Osteoblast (primary cell): ENCODE results near the gene PRDX4. TPM values are rescaled to one million over a fixed set of nuclear protein-coding genes. Genes with fewer than 3 reads are reported as not detected.

ENCODE experiments used
- DNase-seq: peaks from one replicate; pipeline ENCODE4 v3.0.0; 2011; ENCODE audit warnings: low spot score, mixed read lengths; ENCODE audit not compliant: insufficient read length; ENCODE audit errors: missing footprints
- H2AFZ ChIP-seq: 2 replicates; pipeline ENCODE4 v1.6.0; 2011; ENCODE audit warnings: mild to moderate bottlenecking, low read length
- H3K27ac ChIP-seq: 2 replicates; pipeline ENCODE4 v1.5.1; 2011; ENCODE audit warnings: mild to moderate bottlenecking, low read depth, low read length, moderate library complexity
- H3K27me3 ChIP-seq: 2 replicates; pipeline ENCODE4 v1.6.0; 2012; ENCODE audit warnings: mild to moderate bottlenecking, control low read depth, inconsistent platforms, low read length, moderate library complexity; ENCODE audit not compliant: insufficient read depth
- H3K36me3 ChIP-seq: 2 replicates; pipeline ENCODE4 v1.5.1; 2011; ENCODE audit warnings: mild to moderate bottlenecking, low read length, control low read depth, moderate library complexity; ENCODE audit not compliant: insufficient read depth
- H3K4me1 ChIP-seq: 2 replicates; pipeline ENCODE4 v1.5.1; 2011; ENCODE audit warnings: mild to moderate bottlenecking, low read length, control low read depth, moderate library complexity; ENCODE audit not compliant: insufficient read depth
- H3K4me2 ChIP-seq: 2 replicates; pipeline ENCODE4 v1.6.0; 2011; ENCODE audit warnings: mild to moderate bottlenecking, low read length; ENCODE audit not compliant: insufficient read depth
- H3K4me3 ChIP-seq: fragments of 200-600 bp; sonication (generic); 3 replicates; pipeline ENCODE4 v1.5.1; 2012; ENCODE audit warnings: mild to moderate bottlenecking, low read length, inconsistent platforms; ENCODE audit not compliant: insufficient read depth
- H3K79me2 ChIP-seq: 2 replicates; pipeline ENCODE4 v1.6.0; 2012; ENCODE audit warnings: mild to moderate bottlenecking, low read length, control low read depth, inconsistent platforms; ENCODE audit not compliant: insufficient read depth
- H3K9me3 ChIP-seq: 2 replicates; pipeline ENCODE4 v1.5.1; 2011; ENCODE audit warnings: low read depth, low read length, control low read depth
- H4K20me1 ChIP-seq: 2 replicates; pipeline ENCODE4 v1.6.0; 2012; ENCODE audit warnings: mild to moderate bottlenecking, low read length, control low read depth; ENCODE audit not compliant: insufficient read depth
- CTCF ChIP-seq: IDR thresholded peaks from 2 replicates; pipeline ENCODE4 v1.5.1; 2011; ENCODE audit warnings: mild to moderate bottlenecking, low read depth, low read length, moderate library complexity; ENCODE audit errors: extremely low read depth
- total RNA-seq: library from RNA; depleted of rRNA; stranded (reverse); fragments of >200 nt; gene quantifications from 2 replicates; pipeline ENCODE4 v1.2.3, GENCODE V29; 2012

Gene PRDX4
- total RNA-seq, 1 donor = 284 TPM

GRCh38 chrX:23628131-23628530, 39.2 kb upstream of the PRDX4 start:
- TF ChIP-seq CTCF = no peak
- Histone ChIP-seq H3K79me2 (no peaks in the 10 kb centered on the region), H3K27me3 (no peaks in the 10 kb centered on the region), H4K20me1 (no peaks in the 10 kb centered on the region), H3K27ac (no peak overlapping the region), H3K4me2 (no peak overlapping the region), H3K4me3 (no peak overlapping the region), H3K4me1 (no peaks in the 10 kb centered on the region), H3K9me3 (no peaks in the 10 kb centered on the region), H2AFZ (no peak overlapping the region), H3K36me3 (no peaks in the 10 kb centered on the region)
- DNase-seq = no peak

GRCh38 chrX:23631136-23631535, 36.2 kb upstream of the PRDX4 start:
- Histone ChIP-seq H3K4me3 (no peak overlapping the region), H3K36me3 (no peaks in the 10 kb centered on the region), H3K9me3 (no peaks in the 10 kb centered on the region), H2AFZ (no peak overlapping the region), H4K20me1 (no peaks in the 10 kb centered on the region), H3K79me2 (no peaks in the 10 kb centered on the region), H3K27me3 (no peaks in the 10 kb centered on the region), H3K4me1 (no peaks in the 10 kb centered on the region), H3K4me2 (no peak overlapping the region), H3K27ac (no peak overlapping the region)
- TF ChIP-seq CTCF = no peak
- DNase-seq = no peak

- no peaks in the 10 kb centered on the region for H3K9me3 ChIP-seq
- H2AFZ ChIP-seq = no peak overlapping the region
- H3K4me2 ChIP-seq = no peak overlapping the region
- no peak overlapping the region for H3K27ac ChIP-seq
- no peaks in the 10 kb centered on the region for H4K20me1 ChIP-seq
- no peaks in the 10 kb centered on the region for H3K4me1 ChIP-seq
- H3K36me3 ChIP-seq = no peaks in the 10 kb centered on the region
- no peaks in the 10 kb centered on the region for H3K27me3 ChIP-seq
- DNase-seq = peak; percentile 73
- TF ChIP-seq CTCF = peak; percentile 22
- no peaks in the 10 kb centered on the region for H3K79me2 ChIP-seq
- no peak overlapping the region for H3K4me3 ChIP-seq
Observed at GRCh38 chrX:23633834-23634580, 33.3 kb upstream of the PRDX4 start.

GRCh38 chrX:23637187-23637586, 30.1 kb upstream of the PRDX4 start:
- Histone ChIP-seq H3K4me3 (no peak overlapping the region), H4K20me1 (no peaks in the 10 kb centered on the region), H3K4me1 (no peaks in the 10 kb centered on the region), H3K4me2 (no peak overlapping the region), H3K9me3 (no peaks in the 10 kb centered on the region), H3K79me2 (no peaks in the 10 kb centered on the region), H3K36me3 (no peaks in the 10 kb centered on the region), H2AFZ (no peak overlapping the region), H3K27ac (no peak overlapping the region), H3K27me3 (no peaks in the 10 kb centered on the region)
- no peak for DNase-seq
- no peak for TF ChIP-seq CTCF
